Ovary (tissue), 3 donors: ENCODE results near the gene MPV17L2.

Experiments used
- CTCF ChIP-seq, 3 donors: fragments of 450-650 bp in 2 of 3; fragments of 200-600 bp in 1 of 3; IDR thresholded peaks; one replicate each; pipeline versions ENCODE4 v1.5.1 to v1.8.0; 2016 to 2022; ENCODE audit warnings: antibody characterized with exemption in 3 of 3, mild to moderate bottlenecking in 1 of 3
- EP300 ChIP-seq: sonication (generic); formaldehyde crosslinking; IDR thresholded peaks from one replicate; pipeline ENCODE4 v1.6.1; 2017; ENCODE audit warnings: antibody characterized with exemption
- POLR2A ChIP-seq: fragments of 450-650 bp; IDR thresholded peaks from one replicate; pipeline ENCODE4 v1.6.1; 2017; ENCODE audit warnings: antibody characterized with exemption, mild to moderate bottlenecking, moderate library complexity
- donor health status: DM: no; HTN: no; CAD: no.

DNA sequence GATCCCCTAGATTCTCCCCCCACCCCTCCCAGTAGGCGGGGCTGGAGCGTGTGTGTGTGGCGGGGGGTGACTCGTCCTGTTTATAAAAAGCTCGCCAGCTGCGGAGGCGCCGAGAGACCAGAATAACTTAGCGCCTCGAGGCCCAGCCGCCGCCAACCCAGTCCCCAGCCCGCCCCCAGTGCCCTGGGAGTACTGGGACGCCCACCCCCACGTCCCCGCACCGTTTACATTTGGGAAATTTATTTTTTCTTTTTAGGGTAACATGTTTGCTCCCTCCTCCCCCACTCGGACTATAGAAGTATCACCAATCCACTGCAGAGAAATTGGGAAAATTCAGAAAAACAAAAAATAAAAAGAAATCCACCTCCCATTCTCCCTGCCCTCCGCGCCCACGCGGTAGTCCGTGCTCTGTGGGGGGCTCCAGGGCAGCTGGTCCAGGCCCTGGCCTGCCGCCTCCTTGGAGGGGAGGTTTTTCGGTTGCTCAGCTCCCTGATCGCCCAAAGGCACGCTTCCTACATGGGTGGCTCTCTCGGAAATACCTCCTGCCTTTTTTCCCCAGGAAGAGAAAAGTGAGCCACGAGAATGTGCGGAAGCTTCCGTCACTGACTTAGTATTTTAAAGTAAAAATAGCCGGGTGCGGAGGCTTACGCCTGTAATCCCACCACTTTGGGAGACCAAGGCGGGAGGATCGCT lies 12.3 kb downstream of the MPV17L2 start:
- peak in 1 of 3 donors; percentile 15 for TF ChIP-seq CTCF (IDR thresholded peaks at IDR 0.05)
- no peak for TF ChIP-seq EP300
- no peak for TF ChIP-seq POLR2A
